Measurements from ENCODE around the gene IRAG1.

The IRAG1 gene

DNA sequence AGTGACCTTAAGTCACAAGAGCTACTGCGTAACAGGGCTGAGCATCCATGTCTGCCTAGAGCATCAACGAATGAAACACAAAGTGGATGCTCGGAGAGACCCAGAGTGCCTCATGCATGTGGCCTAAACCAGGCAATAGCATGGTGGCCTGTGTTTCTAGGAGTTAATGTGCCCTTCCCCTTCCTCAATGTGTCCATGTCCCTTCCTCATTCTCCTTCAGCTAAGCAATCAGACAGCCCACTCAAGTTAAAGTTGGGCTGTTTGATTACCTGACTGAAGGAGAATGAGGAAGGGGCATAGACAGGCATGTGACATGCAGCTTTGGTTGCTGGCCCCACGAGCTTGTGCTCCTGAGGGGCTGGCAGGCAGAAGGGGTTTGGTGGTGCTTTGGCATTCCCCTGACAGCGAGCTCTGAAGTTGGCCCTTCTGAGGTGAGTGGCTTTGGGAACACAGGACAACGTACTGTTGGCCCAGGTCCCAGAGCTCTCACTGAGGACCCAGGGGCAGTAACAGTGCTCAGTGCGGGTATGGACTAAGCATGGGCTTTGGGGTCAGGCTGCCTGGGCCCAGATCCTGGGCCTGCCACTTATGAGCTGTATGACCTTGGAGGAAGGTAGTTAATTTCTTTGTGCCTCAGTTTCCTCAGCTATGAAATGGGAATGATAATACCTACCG lies 46.7 kb downstream of the IRAG1 start:
- H3K36me3 Mint-ChIP-seq = no peaks in the 10 kb centered on the region

DNA sequence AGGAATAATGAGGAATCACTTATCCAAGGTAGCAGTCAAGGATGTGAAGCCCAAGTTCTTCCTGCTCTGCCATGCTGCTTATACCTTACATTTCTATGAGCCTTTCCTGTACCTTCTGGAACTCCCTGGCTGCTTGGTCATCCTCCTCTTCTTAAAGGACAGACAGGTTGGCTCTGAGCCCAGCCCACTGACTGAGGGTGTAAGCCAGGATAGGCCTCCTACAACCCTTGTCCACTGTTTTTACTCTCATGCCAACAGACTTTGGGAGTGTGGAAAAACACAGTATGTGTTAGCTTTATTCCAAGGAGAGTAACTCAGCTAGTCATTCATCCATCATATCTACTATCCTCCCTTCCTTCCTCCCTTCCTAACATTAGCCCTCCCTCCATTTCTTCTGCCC lies 47.5 kb downstream of the IRAG1 start:
- no peak for ATAC-seq
- H3K4me3 Mint-ChIP-seq = no peak overlapping the region
- no peak overlapping the region for H3K27ac Mint-ChIP-seq
- H3K36me3 Mint-ChIP-seq = no peaks in the 10 kb centered on the region
- no peak for DNase-seq (ENCODE audit: low spot score in 2 of 2)
- H3K4me1 Mint-ChIP-seq = peaks cover 9% of the 10 kb centered on the region
- no peaks in the 10 kb centered on the region for H3K9me3 Mint-ChIP-seq

More for the DNA sequence above, 46.7 kb downstream of the IRAG1 start:
- H3K9me3 Mint-ChIP-seq = no peaks in the 10 kb centered on the region
- no peak overlapping the region for H3K4me3 Mint-ChIP-seq
- no peak overlapping the region for H3K27ac Mint-ChIP-seq
- ATAC-seq (no peak), DNase-seq (ENCODE audit: low spot score in 2 of 2) (no peak)
- peaks cover 9% of the 10 kb centered on the region for H3K4me1 Mint-ChIP-seq

DNA sequence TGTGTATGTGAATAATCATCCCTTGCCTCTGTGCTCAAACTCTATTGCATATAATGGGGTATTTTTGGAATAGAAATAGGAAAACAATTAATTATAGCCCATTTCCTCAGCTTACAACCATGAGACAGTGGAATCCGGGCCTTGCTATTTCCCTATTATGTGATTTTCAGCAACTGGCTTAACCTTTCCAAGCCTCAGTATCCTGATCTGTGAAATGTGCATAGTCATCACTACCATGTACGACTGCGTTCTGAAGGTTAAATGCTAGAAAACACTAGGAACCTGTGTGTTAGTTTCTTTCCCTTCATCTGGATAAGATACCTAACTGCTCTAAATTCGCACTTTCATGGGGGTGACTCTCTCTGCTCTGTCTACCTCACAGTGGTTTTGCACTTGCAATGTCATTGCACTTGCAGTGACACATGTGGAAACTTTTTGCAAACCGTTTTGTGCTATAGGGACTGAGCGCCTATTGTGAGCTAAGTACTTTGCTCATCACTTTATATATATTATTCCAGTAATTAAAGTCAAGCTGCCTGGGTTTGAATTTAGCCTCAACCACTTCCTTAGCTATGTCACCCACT lies 48.3 kb downstream of the IRAG1 start:
- Mint-ChIP-seq H3K4me1 (peaks cover 9% of the 10 kb centered on the region), H3K36me3 (no peaks in the 10 kb centered on the region), H3K9me3 (no peaks in the 10 kb centered on the region), H3K27ac (no peak overlapping the region), H3K4me3 (no peak overlapping the region)
- ATAC-seq (peak; percentile 27), DNase-seq (ENCODE audit: low spot score in 2 of 2) (no peak)

All from stimulated activated effector memory CD8-positive, alpha-beta T cell treated with anti-CD3 and anti-CD28 coated beads, Interleukin-12 subunit alpha, Interleukin-12 subunit beta, amount 100 ng/mL, for 72 hours (primary cell).